KBM-7 (cell line): ENCODE measurements around the gene LRP1B.

Experiments used
- DNase-seq: peaks from one replicate; pipeline ENCODE4 v3.0.0-alpha.2; 2015
- in situ Hi-C: fragments of 300-500 bp; cut with MboI; formaldehyde crosslinking; loops from 2 replicates; pipeline ENCODE4 v1.14.3; 2020; ENCODE audit warnings: low sequenced_read_pairs, low pct_unique_long_range_greater_than_20kb, mixed read lengths

The LRP1B gene

GRCh38 chr2:140808211-140808610, 1322.6 kb downstream of the LRP1B start:
- in situ Hi-C loops = no loop called here
- DNase-seq = no peak

GRCh38 chr2:140804700-140805260, 1326.0 kb downstream of the LRP1B start:
- DNase-seq = no peak
- in situ Hi-C loops = no loop called here

GRCh38 chr2:140801311-140801710, 1329.5 kb downstream of the LRP1B start:
- in situ Hi-C loops = no loop called here
- DNase-seq = no peak

GRCh38 chr2:140797718-140798117, 1333.1 kb downstream of the LRP1B start:
- in situ Hi-C loops = no loop called here
- DNase-seq = no peak

- DNase-seq = no peak
- in situ Hi-C loops = no loop called here
Observed at GRCh38 chr2:140791802-140792201, 1339.0 kb downstream of the LRP1B start.

GRCh38 chr2:140786585-140786984, 1344.2 kb downstream of the LRP1B start:
- DNase-seq = no peak
- in situ Hi-C loops = no loop called here

- DNase-seq = no peak
- in situ Hi-C loops = no loop called here
Observed at GRCh38 chr2:140775411-140775810, 1355.4 kb downstream of the LRP1B start.

- in situ Hi-C loops = no loop called here
- no peak for DNase-seq
Observed at GRCh38 chr2:140770645-140771044, 1360.2 kb downstream of the LRP1B start.

- in situ Hi-C loops = no loop called here
- no peak for DNase-seq
Observed at GRCh38 chr2:140761807-140762206, 1369.0 kb downstream of the LRP1B start.

GRCh38 chr2:140759426-140760156, 1371.2 kb downstream of the LRP1B start:
- in situ Hi-C loops = no loop called here

GRCh38 chr2:140747665-140748064, 1383.2 kb downstream of the LRP1B start:
- in situ Hi-C loops = no loop called here
- DNase-seq = no peak

More at GRCh38 chr2:140759426-140760156, 1371.2 kb downstream of the LRP1B start:
- no peak for DNase-seq

- in situ Hi-C loops = no loop called here
- DNase-seq = no peak
Observed at GRCh38 chr2:140747090-140747489, 1383.7 kb downstream of the LRP1B start.

- DNase-seq = no peak
- in situ Hi-C loops = no loop called here
Observed at GRCh38 chr2:140744379-140744778, 1386.4 kb downstream of the LRP1B start.

GRCh38 chr2:140737006-140737405, 1393.8 kb downstream of the LRP1B start:
- no peak for DNase-seq
- in situ Hi-C loops = no loop called here

GRCh38 chr2:140734992-140735391, 1395.8 kb downstream of the LRP1B start:
- no peak for DNase-seq
- in situ Hi-C loops = no loop called here

GRCh38 chr2:140718999-140719398, 1411.8 kb downstream of the LRP1B start:
- in situ Hi-C loops = no loop called here
- no peak for DNase-seq

- DNase-seq = no peak
- in situ Hi-C loops = no loop called here
Observed at GRCh38 chr2:140717481-140717880, 1413.3 kb downstream of the LRP1B start.

- in situ Hi-C loops = no loop called here
- no peak for DNase-seq
Observed at GRCh38 chr2:140714586-140714985, 1416.2 kb downstream of the LRP1B start.

GRCh38 chr2:140711867-140712266, 1418.9 kb downstream of the LRP1B start:
- no peak for DNase-seq
- in situ Hi-C loops = no loop called here

GRCh38 chr2:140701726-140702125, 1429.1 kb downstream of the LRP1B start:
- in situ Hi-C loops = no loop called here
- DNase-seq = no peak

- in situ Hi-C loops = no loop called here
- no peak for DNase-seq
Observed at GRCh38 chr2:140698636-140699035, 1432.2 kb downstream of the LRP1B start.
